Islet precursor cell (in vitro differentiated cells): ENCODE results near the gene ASAP2.

Experiments used
- DNase-seq: peaks from one replicate; pipeline ENCODE4 v3.0.0-alpha.2; 2018

ASAP2 gene

DNA sequence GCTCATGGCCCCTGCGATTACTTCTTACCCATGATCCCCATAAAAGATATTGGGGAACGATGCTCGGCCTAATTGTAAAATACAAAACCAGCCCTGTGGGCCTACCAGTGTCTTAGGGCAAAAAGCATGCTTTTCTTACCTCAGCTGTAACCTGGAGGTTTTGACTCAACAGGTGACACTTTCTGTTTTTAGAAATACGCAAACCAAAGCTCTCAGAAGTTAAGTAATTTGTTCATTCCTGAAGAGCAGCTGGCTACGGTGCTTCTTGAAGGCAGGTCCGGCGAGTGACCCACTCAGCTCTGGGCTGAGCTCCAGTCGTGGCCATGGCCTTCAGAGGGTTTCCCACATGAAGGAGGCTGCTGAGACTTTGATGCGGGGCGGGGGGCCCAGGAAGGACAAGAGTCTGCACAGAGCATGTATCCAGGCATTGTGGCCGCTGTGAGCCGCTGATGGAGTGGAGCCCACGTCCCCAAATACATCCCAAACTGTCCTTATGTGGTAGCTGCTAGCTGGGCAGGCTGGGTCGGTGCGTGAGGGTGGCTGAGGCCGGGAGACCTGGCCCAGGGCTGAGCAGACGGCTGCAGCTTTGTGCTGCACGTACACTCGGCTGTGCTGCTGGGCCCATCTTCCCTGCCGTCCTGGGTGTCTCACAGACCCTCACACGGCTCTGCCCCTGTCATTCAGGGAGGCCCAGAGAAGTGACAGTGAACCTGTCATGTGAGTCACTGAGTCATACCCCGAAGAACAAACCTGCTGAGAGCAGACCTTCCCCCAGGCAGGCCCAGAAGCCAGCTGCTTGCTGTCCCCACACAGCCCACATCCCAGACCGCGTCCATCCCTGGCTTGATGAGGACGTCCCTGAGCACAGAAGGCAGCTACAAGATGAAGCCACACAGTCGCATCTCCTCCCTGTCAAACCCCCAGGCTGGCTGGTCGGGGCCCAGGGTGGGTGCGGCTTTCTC lies 182.6 kb downstream of the ASAP2 start:
- peak; percentile 74 for DNase-seq

- peak; percentile 32 for DNase-seq
Observed at GRCh38 chr2:9390151-9390850, 183.7 kb downstream of the ASAP2 start.

DNA sequence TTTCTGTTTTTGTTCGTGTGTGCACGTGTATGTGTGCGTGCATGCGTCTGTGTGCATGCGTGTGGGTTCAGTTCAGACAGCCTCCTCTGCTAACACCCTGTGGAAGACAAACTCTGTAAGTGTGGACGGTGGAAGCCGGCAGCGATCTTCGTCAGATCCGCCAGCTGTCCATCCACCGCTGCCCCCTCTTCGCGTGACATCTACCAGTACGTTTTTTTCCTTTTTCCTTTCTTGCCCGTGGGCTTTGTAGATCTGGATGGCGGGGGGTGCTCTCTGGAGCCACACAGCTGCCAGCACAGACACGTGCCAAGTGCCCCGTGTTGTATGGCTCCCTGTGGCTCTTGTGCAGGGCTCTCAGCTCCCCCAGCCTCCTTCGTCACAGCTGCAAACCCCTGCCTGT lies 184.4 kb downstream of the ASAP2 start:
- DNase-seq: peak; percentile 29

DNA sequence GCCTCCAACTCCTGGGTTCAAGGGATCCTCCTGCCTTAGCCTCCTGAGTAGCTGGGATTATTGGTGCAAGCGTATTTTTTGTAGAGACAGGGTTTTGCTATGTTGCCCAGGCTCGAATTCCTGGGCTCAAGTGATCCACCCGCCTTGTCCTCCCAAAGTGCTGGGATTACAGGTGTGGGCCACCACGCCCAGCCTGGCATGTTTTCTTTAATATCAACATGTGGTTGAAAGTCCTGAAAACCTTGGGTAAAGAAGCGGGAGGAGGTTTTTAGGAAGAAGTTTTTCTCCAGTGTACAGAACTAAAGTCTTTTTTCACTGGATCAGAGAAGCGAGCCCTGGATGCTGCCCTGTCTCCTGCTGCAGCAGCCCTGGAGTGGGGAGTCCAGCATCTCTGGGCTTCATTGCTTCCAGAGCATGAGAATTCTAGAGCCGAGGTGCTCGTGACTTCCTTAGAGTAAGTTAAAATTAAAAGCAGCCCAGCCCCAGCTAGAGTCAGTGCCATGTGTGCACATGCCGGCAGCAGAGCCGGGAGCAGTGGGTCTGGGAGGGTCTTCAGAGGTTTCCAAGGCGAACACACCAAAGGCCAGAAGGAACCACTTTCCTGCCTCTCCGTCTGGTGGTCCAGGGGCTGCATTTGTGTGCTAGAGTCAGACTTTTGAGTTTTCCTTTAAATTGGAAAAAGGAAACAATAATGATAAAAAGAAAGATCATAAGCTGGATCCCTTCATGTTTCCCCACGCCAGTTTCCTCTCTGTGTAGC lies 185.5 kb downstream of the ASAP2 start:
- peak; percentile 22 for DNase-seq

GRCh38 chr2:9392898-9393765 lies 186.5 kb downstream of the ASAP2 start:
- DNase-seq: peak; percentile 49

- peak; percentile 38 for DNase-seq
Observed at GRCh38 chr2:9394816-9395215, 188.2 kb downstream of the ASAP2 start.

- peak; percentile 38 for DNase-seq
Observed at GRCh38 chr2:9397201-9397600, 190.6 kb downstream of the ASAP2 start.

GRCh38 chr2:9398251-9398650 lies 191.6 kb downstream of the ASAP2 start:
- peak; percentile 29 for DNase-seq

- peak; percentile 49 for DNase-seq
Observed at GRCh38 chr2:9398881-9399780, 192.5 kb downstream of the ASAP2 start.

DNA sequence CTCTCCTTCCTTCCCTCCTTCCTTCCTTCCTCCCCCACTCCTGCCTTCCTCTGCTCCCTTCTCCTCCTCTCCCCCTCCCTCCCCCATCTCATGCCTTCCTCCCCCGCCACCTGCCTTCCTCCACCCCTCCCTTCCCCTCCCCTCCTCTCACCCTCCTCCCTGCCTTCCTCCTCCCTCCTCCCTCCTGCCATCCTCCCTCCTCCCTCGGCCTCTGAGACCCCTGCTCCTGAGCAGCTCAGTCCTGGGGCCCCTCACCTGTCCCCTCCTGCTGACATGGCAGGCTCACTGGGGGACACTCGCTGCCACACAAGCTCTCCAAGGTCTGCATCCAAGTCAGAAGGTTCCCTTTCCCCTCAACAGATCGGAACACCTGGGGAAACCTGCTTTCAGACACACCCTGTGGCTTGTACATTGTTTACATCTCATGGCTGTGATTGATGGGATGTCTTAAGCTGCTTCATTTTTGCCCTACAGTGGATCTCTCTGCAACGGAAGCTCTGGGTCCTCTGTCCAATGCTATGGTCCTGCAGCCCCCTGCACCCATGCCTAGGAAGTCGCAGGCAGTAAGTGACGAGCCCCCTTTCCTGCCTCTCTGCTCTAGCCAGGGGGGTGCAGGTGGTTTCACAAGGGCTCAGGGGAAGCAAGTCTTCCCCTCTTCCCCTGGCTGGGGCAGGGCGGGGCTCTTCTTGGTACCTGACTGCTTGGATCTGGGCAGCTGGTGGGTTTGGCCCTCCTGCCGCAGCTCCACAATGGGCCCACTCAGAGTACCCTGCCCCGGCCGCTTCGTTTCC lies 193.9 kb downstream of the ASAP2 start:
- DNase-seq: peak; percentile 29

DNA sequence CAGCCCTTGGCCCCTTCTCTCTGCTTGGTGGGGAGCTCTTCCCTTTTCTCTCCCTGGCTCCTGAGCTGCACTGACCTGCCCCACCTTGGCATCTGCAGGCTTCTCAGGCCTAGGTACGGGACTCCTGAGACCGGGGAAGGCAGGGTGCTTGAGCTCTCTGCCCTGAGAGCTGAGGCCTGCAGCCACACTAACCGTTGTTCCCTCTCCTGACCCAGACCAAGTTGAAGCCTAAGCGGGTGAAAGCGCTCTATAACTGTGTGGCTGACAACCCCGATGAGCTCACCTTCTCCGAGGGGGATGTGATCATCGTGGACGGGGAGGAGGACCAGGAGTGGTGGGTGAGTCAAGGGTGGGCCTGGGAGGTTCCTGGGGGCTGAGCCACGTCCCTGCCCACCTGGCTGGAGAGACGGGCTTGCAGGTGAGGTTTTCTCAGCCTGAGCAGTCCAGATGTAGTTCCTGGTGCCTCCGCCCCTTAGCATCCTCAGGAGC lies 194.5 kb downstream of the ASAP2 start:
- DNase-seq: peak; percentile 40

DNA sequence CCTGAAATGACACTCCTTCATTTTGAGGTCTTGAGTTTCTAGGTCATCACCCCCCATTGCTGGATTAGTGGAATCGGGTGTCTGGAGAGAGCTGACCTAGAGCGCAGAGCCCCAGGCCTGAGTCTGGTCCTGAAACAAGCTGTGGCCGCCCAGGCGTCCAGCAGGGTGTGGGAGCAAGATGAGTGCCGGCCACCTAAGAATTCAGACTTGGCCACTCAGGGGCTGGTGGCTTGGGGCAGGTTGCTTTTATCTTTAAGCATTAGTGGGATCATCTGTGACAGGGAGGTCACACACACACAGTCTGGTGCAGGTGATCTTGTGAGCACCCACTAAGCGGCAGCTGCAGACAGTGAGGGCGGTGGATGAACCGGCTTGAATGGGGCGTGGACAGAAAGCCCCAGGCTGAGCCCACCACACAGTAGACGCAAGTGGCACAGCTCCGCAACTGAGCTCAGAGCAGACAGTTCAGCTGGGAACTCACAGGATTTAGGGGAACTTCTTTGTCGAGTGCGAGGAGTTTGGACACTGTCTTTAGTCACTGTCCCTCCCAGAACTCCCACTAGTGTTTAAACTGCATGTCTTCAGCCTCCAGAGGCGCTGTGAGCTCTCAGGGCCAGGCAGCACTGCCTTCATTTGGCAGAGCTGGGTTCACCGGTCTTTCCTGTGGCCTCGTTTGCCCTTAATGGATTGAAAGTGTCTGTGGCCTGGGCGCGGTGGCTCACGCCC lies 195.2 kb downstream of the ASAP2 start:
- DNase-seq: peak; percentile 55

- no peak for DNase-seq
Observed at GRCh38 chr2:9403924-9404323, 197.3 kb downstream of the ASAP2 start.

GRCh38 chr2:9404451-9404850 lies 197.8 kb downstream of the ASAP2 start:
- no peak for DNase-seq

- DNase-seq: no peak
Observed at GRCh38 chr2:9405636-9406035, 199.0 kb downstream of the ASAP2 start.

DNA sequence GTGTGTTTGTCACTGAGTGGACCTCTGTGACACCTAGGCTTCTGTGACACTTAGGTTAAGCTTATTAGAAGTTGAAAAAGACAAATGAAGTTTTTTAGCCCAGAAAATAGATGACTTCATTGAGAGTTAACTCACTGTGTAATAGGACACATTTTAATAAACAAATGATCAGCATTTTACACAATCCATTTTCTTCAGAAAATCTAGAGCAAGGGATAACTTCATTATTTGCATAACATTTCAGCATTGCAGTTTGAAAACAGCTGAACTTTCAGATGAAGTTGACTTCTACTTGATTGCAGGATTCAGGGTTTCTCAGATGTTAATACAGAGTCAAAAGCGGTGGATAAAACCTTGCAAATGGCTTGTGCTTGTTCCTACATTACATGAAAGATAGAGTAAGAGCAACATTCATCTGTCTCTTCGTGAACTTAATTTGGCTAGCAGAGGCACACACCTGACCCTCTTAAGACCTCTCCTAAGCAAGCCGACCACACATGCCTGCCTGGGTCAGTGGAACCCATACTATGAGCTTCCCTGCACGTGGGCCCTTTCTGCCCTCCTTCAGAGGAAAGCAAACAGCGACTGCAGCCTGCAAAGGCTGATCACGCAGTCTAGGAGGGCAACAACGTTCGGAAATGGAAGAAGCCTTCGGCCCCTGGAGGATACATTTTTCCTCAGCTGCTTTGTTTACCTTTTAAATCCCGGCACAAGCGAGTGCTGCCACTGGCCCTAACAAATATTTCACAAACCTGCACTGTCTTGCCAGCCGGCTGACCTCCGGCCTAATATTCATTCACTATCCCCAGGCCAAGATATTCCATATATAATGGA lies 200.1 kb downstream of the ASAP2 start:
- no peak for DNase-seq

GRCh38 chr2:9407363-9407811 lies 200.8 kb downstream of the ASAP2 start:
- DNase-seq: no peak

- DNase-seq: no peak
Observed at GRCh38 chr2:9408641-9409151, 202.1 kb downstream of the ASAP2 start.
